Measurements from ENCODE around the gene PIP5K1B. TPM values are rescaled to one million over a fixed set of nuclear protein-coding genes. Genes with fewer than 3 reads are reported as not detected.
"Not testable (repeated sequence)": the region's sequence is repeated elsewhere in the genome, so short reads cannot be mapped to it uniquely, and the experiment has no call there.

The PIP5K1B gene
- total RNA-seq, 1 experiment from 2014 or later: not detected

DNA sequence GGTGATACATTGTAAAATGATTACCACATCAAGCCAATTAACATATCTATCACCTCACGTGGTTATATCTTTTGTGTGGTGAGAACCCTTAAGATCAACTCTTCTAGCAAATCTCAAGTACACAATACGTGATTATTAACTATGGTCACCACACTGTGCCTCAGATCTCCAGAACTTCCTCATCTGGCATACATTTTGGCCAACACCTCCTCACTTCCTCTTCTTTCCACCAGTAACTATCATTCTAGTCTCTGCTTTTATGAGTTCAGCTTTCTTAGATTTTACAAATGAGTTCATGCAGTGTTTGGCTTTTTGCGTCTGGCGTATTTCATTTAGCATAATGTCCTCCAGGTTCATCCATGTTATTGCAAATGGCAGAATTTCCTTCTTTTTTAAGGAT, 273.0 kb downstream of the PIP5K1B start:
- H3K9me3 ChIP-seq (replicated peaks): no peaks in the 10 kb centered on the region
- no peak for DNase-seq (ENCODE audit: low read depth in 1 of 2, low spot score in 2 of 2)
- H3K27ac ChIP-seq: no peak overlapping the region
- H3K4me1 ChIP-seq (replicated peaks): no peaks in the 10 kb centered on the region
- H3K4me3 ChIP-seq: no peak overlapping the region
- no peaks in the 10 kb centered on the region for H3K36me3 ChIP-seq
- no peaks in the 10 kb centered on the region for H3K27me3 ChIP-seq (replicated peaks)

DNA sequence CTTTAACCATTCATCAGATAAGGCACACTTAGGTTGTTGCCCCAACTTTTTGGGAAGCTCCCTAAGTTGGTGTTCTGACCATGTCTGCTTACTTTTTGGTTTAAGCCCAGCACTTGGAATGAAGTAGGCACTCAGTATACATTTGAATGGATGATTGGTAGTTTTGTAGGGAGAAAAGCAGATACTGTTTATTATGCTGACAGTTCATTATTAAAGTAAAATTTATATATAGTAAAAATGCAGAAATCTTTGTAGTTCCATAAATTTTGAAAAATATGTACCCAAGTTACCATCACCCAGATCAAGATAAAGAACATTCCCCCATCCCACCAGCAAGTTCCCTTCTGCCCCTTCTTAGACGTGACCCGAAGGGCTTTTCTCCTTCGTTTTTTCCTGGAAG, 273.5 kb downstream of the PIP5K1B start:
- no peak for DNase-seq (ENCODE audit: low read depth in 1 of 2, low spot score in 2 of 2)
- H3K27ac ChIP-seq: no peak overlapping the region
- H3K36me3 ChIP-seq: no peaks in the 10 kb centered on the region
- no peaks in the 10 kb centered on the region for H3K9me3 ChIP-seq (replicated peaks)
- H3K4me3 ChIP-seq: no peak overlapping the region
- no peaks in the 10 kb centered on the region for H3K27me3 ChIP-seq (replicated peaks)
- no peaks in the 10 kb centered on the region for H3K4me1 ChIP-seq (replicated peaks)

GRCh38 chr9:68979538-68980314, 274.7 kb downstream of the PIP5K1B start:
- no peaks in the 10 kb centered on the region; the same call in 1 of the 2 replicates for H3K27me3 ChIP-seq (replicated peaks)
- no peaks in the 10 kb centered on the region for H3K4me1 ChIP-seq (replicated peaks)
- no peak overlapping the region for H3K4me3 ChIP-seq
- no peaks in the 10 kb centered on the region for H3K9me3 ChIP-seq (replicated peaks)
- no peak for DNase-seq (ENCODE audit: low read depth in 1 of 2, low spot score in 2 of 2)
- no peak overlapping the region for H3K27ac ChIP-seq
- H3K36me3 ChIP-seq: no peaks in the 10 kb centered on the region

GRCh38 chr9:68980341-68980914, 275.4 kb downstream of the PIP5K1B start:
- Histone ChIP-seq H3K27ac (no peak overlapping the region), H3K27me3 (replicated peaks) (no peaks in the 10 kb centered on the region; the same call in 1 of the 2 replicates), H3K4me1 (replicated peaks) (no peaks in the 10 kb centered on the region), H3K36me3 (no peaks in the 10 kb centered on the region), H3K4me3 (no peak overlapping the region), H3K9me3 (replicated peaks) (no peaks in the 10 kb centered on the region)
- DNase-seq (ENCODE audit: low read depth in 1 of 2, low spot score in 2 of 2): no peak

GRCh38 chr9:68981789-68982188, 276.7 kb downstream of the PIP5K1B start:
- H3K27me3 ChIP-seq (replicated peaks): no peaks in the 10 kb centered on the region; the same call in 1 of the 2 replicates
- no peaks in the 10 kb centered on the region for H3K9me3 ChIP-seq (replicated peaks)
- no peak overlapping the region for H3K27ac ChIP-seq
- no peak for DNase-seq (ENCODE audit: low read depth in 1 of 2, low spot score in 2 of 2)
- H3K4me3 ChIP-seq: no peak overlapping the region
- H3K36me3 ChIP-seq: no peaks in the 10 kb centered on the region
- no peaks in the 10 kb centered on the region for H3K4me1 ChIP-seq (replicated peaks)

GRCh38 chr9:68983008-68983411, 278.0 kb downstream of the PIP5K1B start:
- no peak for DNase-seq (ENCODE audit: low read depth in 1 of 2, low spot score in 2 of 2)
- no peak overlapping the region for H3K27ac ChIP-seq
- H3K4me3 ChIP-seq: no peak overlapping the region
- no peaks in the 10 kb centered on the region for H3K4me1 ChIP-seq (replicated peaks)
- H3K36me3 ChIP-seq: no peaks in the 10 kb centered on the region
- H3K27me3 ChIP-seq (replicated peaks): no peaks in the 10 kb centered on the region; the same call in 1 of the 2 replicates
- H3K9me3 ChIP-seq (replicated peaks): no peaks in the 10 kb centered on the region

DNA sequence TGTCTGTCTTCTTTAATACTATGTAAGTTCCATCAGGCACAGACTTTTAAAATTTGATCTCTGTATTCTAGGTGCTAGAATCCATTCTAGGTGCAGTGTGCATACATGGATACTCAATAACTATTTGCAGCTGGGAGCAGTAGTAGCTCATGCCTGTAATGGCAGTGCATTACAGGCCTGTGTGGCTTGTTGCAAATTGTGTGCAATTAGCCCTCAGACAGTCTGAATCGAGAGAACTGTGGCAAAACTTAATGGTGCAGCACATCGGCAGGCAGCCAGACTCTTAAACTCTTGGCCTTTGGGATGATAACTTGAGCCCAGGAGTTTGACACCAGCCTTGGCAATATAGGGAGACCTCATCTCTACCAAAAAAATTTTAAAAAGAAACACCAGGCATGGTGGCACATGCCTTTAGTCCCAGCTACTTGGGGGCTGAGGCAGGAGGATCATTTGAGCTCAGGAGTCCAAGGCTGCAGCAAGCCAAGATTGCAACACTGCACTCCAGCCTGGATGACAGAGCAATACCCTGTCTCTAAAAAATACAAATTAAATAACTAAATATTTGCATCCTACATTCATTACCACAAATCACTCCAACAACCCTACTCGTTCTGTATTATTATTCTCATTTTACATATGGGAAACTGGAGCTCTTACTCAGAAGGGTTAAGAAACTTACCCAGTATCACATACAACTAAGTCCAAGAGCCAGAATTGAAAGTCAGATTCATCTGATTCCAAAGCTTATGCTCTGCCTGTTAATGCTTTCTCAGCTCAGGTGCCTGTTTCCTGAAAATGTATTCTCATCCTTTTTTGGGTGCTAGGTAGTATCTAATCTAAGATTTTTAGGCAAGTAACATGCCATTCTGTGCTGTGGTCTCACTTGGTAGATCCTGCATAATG, 278.7 kb downstream of the PIP5K1B start:
- Histone ChIP-seq H3K36me3 (no peaks in the 10 kb centered on the region), H3K27ac (no peak overlapping the region), H3K4me3 (no peak overlapping the region), H3K4me1 (replicated peaks) (no peaks in the 10 kb centered on the region), H3K27me3 (replicated peaks) (no peaks in the 10 kb centered on the region; the same call in 1 of the 2 replicates), H3K9me3 (replicated peaks) (no peaks in the 10 kb centered on the region)
- DNase-seq (ENCODE audit: low read depth in 1 of 2, low spot score in 2 of 2): no peak

DNA sequence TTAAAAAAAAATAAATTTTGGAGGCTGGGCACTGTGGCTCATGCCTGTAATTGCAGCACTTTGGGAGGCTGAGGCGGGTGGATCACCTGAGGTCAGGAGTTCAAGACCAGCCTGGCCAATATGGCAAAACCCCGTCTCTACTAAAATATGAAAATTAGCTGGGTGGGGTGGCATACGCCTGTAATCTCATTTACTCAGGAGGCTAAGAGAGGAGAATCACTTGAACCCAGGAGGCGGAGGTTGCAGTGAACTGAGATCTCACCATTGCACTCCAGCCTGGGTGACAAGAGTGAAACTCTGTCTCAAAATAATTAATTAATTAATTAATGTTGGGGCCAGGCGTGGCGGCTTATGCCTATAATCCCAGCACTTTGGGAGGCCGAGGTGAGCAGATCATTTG, 281.9 kb downstream of the PIP5K1B start:
- not testable (repeated sequence) for H3K4me3 ChIP-seq; H3K27ac ChIP-seq; DNase-seq (ENCODE audit: low read depth in 1 of 2, low spot score in 2 of 2); H3K36me3 ChIP-seq; H3K4me1 ChIP-seq (replicated peaks); H3K27me3 ChIP-seq (replicated peaks); H3K9me3 ChIP-seq (replicated peaks)

GRCh38 chr9:68991457-68991856, 286.4 kb downstream of the PIP5K1B start:
- Histone ChIP-seq H3K4me3 (no peak overlapping the region), H3K9me3 (replicated peaks) (no peaks in the 10 kb centered on the region), H3K27me3 (replicated peaks) (no peaks in the 10 kb centered on the region), H3K36me3 (no peaks in the 10 kb centered on the region), H3K27ac (no peak overlapping the region), H3K4me1 (replicated peaks) (no peaks in the 10 kb centered on the region)
- no peak for DNase-seq (ENCODE audit: low read depth in 1 of 2, low spot score in 2 of 2)

GRCh38 chr9:68995776-68996175, 290.7 kb downstream of the PIP5K1B start:
- Histone ChIP-seq H3K36me3 (no peaks in the 10 kb centered on the region), H3K9me3 (replicated peaks) (no peaks in the 10 kb centered on the region), H3K4me3 (no peak overlapping the region), H3K27ac (no peak overlapping the region), H3K27me3 (replicated peaks) (0 out of 2 replicates have a peak, but pooled peaks cover 4% of the 10 kb centered on the region), H3K4me1 (replicated peaks) (no peaks in the 10 kb centered on the region)
- no peak for DNase-seq (ENCODE audit: low read depth in 1 of 2, low spot score in 2 of 2)

DNA sequence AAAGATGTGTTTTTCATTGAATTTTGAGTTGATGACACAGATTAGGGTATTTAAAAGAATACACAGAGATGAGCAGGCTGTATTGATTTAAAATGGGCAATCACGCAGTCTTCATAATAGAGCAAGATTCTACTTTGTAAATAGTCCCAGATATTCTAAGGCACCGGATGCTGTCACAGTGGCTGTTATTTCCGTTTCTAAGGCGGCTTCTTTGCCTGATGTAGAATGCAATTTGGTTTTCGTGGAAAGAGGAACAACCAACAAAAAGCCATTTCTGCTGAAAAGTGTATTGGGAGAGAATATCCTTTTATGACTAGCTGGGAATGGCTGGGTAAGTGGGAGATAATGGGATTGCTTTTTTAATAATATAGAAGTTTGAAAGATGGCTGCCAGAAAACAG, 291.4 kb downstream of the PIP5K1B start:
- no peaks in the 10 kb centered on the region for H3K4me1 ChIP-seq (replicated peaks)
- H3K9me3 ChIP-seq (replicated peaks): no peaks in the 10 kb centered on the region
- no peak for DNase-seq (ENCODE audit: low read depth in 1 of 2, low spot score in 2 of 2)
- no peak overlapping the region for H3K4me3 ChIP-seq
- H3K27me3 ChIP-seq (replicated peaks): 0 out of 2 replicates have a peak, but pooled peaks cover 4% of the 10 kb centered on the region
- no peak overlapping the region for H3K27ac ChIP-seq
- H3K36me3 ChIP-seq: no peaks in the 10 kb centered on the region

- Histone ChIP-seq H3K27me3 (replicated peaks) (0 out of 2 replicates have a peak, but pooled peaks cover 4% of the 10 kb centered on the region), H3K36me3 (no peaks in the 10 kb centered on the region), H3K27ac (no peak overlapping the region), H3K9me3 (replicated peaks) (no peaks in the 10 kb centered on the region), H3K4me3 (no peak overlapping the region), H3K4me1 (replicated peaks) (no peaks in the 10 kb centered on the region)
- no peak for DNase-seq (ENCODE audit: low read depth in 1 of 2, low spot score in 2 of 2)
Measured at GRCh38 chr9:68997666-68998065, 292.6 kb downstream of the PIP5K1B start.

DNA sequence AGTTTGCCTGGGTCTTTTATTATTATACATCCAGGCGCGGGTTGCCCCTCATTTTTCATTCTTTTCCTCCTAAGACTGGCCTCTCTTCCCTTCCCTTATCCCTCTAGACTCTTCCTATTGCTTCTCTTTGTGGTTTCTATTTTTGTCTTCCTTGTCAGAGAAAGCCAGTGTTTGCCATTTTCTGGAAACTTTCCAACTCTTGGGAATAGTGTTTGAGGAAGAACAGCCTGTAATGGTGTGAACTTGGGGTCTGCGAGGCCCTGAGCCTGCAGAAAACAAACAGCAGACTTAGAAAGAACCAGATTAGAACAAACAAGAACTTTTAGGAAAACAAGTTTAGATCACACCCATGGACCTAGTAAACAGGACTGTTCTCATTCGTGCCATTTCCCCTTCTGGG, 293.3 kb downstream of the PIP5K1B start:
- H3K27ac ChIP-seq: no peak overlapping the region
- DNase-seq (ENCODE audit: low read depth in 1 of 2, low spot score in 2 of 2): no peak
- H3K36me3 ChIP-seq: no peaks in the 10 kb centered on the region

DNA sequence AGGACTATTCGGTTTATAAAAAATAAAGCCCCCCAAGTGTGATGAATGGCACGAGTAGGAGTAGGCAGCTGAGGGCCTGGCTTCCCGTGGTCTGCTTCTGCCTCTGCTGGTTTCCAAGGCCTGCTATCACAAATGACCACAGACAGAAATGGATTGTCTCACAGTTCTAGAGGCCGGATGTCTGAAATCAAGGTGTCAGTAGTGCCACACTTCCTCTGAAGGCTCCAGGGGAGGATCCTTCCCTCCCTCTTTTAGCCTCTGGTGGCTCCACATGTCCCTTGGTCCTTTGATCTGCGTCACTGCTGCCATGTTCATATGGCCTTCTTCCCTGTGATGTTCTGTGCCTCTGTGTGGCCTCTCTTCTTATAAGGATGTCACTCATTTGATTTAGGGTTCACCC, 293.8 kb downstream of the PIP5K1B start:
- no peak for DNase-seq (ENCODE audit: low read depth in 1 of 2, low spot score in 2 of 2)
- Histone ChIP-seq H3K9me3 (replicated peaks) (no peaks in the 10 kb centered on the region), H3K27ac (no peak overlapping the region), H3K36me3 (no peaks in the 10 kb centered on the region), H3K4me1 (replicated peaks) (no peaks in the 10 kb centered on the region), H3K27me3 (replicated peaks) (0 out of 2 replicates have a peak, but pooled peaks cover 4% of the 10 kb centered on the region), H3K4me3 (no peak overlapping the region)

More for the DNA sequence above, 293.3 kb downstream of the PIP5K1B start:
- Histone ChIP-seq H3K27me3 (replicated peaks) (0 out of 2 replicates have a peak, but pooled peaks cover 4% of the 10 kb centered on the region), H3K4me3 (no peak overlapping the region), H3K4me1 (replicated peaks) (no peaks in the 10 kb centered on the region), H3K9me3 (replicated peaks) (no peaks in the 10 kb centered on the region)
